Calu3 (cell line): ENCODE results near the gene DYNC1I1. TPM values are rescaled to one million over a fixed set of nuclear protein-coding genes. Genes with fewer than 3 reads are reported as not detected.

Source experiments
- BruUV-seq: library from RNA; stranded (reverse); fragments of 400-500 nt; replicated peaks from 2 replicates; lab custom pipeline; 2021; lab: Mats Ljungman, UMichigan
- CTCF ChIA-PET: fragments of 300-600 bp; sonication (Branson Sonifier 250); formaldehyde crosslinking; loops from one replicate; lab custom pipeline; 2022; ENCODE audit warnings: antibody characterized with exemption; lab: Charles Lee
- DNase-seq: peaks from one replicate; pipeline ENCODE4 v3.0.0; 2022
- H3K27ac Mint-ChIP-seq: one replicate; pipeline ENCODE4 v1.8.0; 2022; ENCODE audit warnings: mixed read lengths; ENCODE audit not compliant: unreplicated experiment
- H3K27me3 Mint-ChIP-seq: one replicate; pipeline ENCODE4 v1.8.0; 2022; ENCODE audit warnings: mixed read lengths; ENCODE audit not compliant: unreplicated experiment
- H3K36me3 Mint-ChIP-seq: one replicate; pipeline ENCODE4 v1.8.0; 2022; ENCODE audit warnings: mild to moderate bottlenecking, moderate library complexity, mixed read lengths; ENCODE audit not compliant: insufficient read depth, unreplicated experiment
- H3K4me1 Mint-ChIP-seq: one replicate; pipeline ENCODE4 v1.8.0; 2022; ENCODE audit warnings: mild to moderate bottlenecking, low read depth, mixed read lengths; ENCODE audit not compliant: unreplicated experiment
- H3K4me3 Mint-ChIP-seq: one replicate; pipeline ENCODE4 v1.8.0; 2022; ENCODE audit warnings: mild to moderate bottlenecking, low read depth, moderate library complexity, mixed read lengths; ENCODE audit not compliant: unreplicated experiment
- H3K9me3 Mint-ChIP-seq: one replicate; pipeline ENCODE4 v1.8.0; 2022; ENCODE audit warnings: low read depth, mixed read lengths; ENCODE audit not compliant: unreplicated experiment
- intact Hi-C: fragments of 100-400 bp; cut with micrococcal nuclease; formaldehyde crosslinking; loops from one replicate; pipeline ENCODE4 v1.10.0; 2022; ENCODE audit not compliant: unreplicated experiment
- total RNA-seq: library from RNA; stranded (reverse); gene quantifications from 2 replicates; pipeline ENCODE4 v1.2.3, GENCODE V29; 2022
- TF ChIP-seq, protein P1 (sequence below): fragments of 200-600 bp; IDR thresholded peaks from one replicate; pipeline ENCODE4 v1.8.0; 2022; ENCODE audit warnings: antibody characterized with exemption; ENCODE audit not compliant: unreplicated experiment

DYNC1I1 gene
- total RNA-seq, 1 experiment from 2014 or later = 0.73 TPM

DNA sequence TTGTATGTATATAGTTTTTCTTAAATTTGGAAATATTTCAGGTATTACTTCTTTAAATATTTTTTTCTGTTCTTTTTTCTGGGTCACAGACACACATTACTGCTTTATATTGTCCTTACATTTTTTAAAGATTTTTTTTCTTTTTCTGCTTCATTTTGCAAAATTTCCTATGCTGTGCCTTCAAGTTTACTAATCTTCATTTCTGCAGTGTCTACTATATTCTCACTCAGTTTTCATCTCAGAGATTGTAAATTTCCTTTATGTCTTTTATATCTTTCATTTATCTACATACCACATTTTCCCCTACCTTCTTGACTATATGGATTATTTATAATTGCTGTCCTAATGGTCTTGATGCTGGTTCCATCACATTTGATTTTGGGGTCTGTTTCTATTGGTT, 339.1 kb downstream of the DYNC1I1 start:
- Mint-ChIP-seq H3K9me3 (no peaks in the 10 kb centered on the region), H3K36me3 (no peaks in the 10 kb centered on the region), H3K4me1 (no peaks in the 10 kb centered on the region), H3K27ac (no peak overlapping the region), H3K27me3 (no peaks in the 10 kb centered on the region), H3K4me3 (no peak overlapping the region)
- no TSS peak for BruUV-seq
- no peak for DNase-seq
- CTCF ChIA-PET = no interaction called here
- intact Hi-C loops = no loop called here
- TF ChIP-seq, protein P1, sequence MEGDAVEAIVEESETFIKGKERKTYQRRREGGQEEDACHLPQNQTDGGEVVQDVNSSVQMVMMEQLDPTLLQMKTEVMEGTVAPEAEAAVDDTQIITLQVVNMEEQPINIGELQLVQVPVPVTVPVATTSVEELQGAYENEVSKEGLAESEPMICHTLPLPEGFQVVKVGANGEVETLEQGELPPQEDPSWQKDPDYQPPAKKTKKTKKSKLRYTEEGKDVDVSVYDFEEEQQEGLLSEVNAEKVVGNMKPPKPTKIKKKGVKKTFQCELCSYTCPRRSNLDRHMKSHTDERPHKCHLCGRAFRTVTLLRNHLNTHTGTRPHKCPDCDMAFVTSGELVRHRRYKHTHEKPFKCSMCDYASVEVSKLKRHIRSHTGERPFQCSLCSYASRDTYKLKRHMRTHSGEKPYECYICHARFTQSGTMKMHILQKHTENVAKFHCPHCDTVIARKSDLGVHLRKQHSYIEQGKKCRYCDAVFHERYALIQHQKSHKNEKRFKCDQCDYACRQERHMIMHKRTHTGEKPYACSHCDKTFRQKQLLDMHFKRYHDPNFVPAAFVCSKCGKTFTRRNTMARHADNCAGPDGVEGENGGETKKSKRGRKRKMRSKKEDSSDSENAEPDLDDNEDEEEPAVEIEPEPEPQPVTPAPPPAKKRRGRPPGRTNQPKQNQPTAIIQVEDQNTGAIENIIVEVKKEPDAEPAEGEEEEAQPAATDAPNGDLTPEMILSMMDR = no peak

DNA sequence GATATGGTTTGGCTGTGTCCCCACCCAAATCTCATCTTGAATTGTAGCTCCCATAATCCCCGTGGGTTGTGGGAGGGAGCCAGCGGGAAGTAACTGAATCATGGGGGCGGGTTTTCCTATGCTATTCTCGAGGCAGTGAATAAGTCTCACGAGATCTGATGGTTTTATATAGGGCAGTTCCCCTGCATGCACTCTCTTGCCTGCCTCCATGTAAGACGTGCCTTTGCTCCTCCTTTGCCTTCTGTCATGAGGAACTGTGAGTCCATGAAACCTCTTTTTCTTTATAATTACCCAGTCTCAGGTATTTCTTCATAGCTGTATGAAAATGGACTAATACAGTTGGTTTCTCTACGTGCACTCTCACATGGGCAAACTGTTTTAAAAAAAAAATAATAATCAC, 341.8 kb downstream of the DYNC1I1 start:
- TF ChIP-seq, protein P1 = no peak
- intact Hi-C loops = no loop called here

DNA sequence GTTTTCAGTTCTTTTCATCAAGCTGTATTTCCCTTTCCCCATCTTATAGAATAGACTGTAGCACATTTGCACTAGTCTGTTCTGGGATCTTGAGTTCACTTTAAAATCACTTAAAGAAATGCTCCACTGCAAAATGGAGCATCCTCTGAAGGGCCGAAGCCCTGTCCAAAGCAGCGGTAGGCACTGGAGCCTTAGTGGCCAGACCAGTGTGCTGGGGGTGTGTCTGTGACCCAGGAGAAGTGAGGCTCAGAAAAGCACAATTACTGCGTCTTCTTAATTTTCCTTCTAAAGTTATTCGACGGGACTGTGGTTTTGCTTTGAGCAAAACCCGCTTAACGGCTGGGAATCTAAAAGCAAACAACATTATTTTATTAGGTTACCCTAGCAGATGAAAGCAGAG, 343.8 kb downstream of the DYNC1I1 start:
- intact Hi-C loops = no loop called here
- H3K9me3 Mint-ChIP-seq = no peaks in the 10 kb centered on the region
- TF ChIP-seq, protein P1 = no peak
- H3K27me3 Mint-ChIP-seq = no peaks in the 10 kb centered on the region
- DNase-seq = no peak
- H3K4me3 Mint-ChIP-seq = no peak overlapping the region
- BruUV-seq = no TSS peak
- no peak overlapping the region for H3K27ac Mint-ChIP-seq
- no peaks in the 10 kb centered on the region for H3K4me1 Mint-ChIP-seq
- H3K36me3 Mint-ChIP-seq = no peaks in the 10 kb centered on the region
- CTCF ChIA-PET = no interaction called here

More for the DNA sequence above, 341.8 kb downstream of the DYNC1I1 start:
- BruUV-seq = no TSS peak
- no peak overlapping the region for H3K27ac Mint-ChIP-seq
- no peaks in the 10 kb centered on the region for H3K27me3 Mint-ChIP-seq
- H3K4me3 Mint-ChIP-seq = no peak overlapping the region
- H3K36me3 Mint-ChIP-seq = no peaks in the 10 kb centered on the region
- no peaks in the 10 kb centered on the region for H3K4me1 Mint-ChIP-seq
- H3K9me3 Mint-ChIP-seq = no peaks in the 10 kb centered on the region
- no peak for DNase-seq
- CTCF ChIA-PET = no interaction called here

DNA sequence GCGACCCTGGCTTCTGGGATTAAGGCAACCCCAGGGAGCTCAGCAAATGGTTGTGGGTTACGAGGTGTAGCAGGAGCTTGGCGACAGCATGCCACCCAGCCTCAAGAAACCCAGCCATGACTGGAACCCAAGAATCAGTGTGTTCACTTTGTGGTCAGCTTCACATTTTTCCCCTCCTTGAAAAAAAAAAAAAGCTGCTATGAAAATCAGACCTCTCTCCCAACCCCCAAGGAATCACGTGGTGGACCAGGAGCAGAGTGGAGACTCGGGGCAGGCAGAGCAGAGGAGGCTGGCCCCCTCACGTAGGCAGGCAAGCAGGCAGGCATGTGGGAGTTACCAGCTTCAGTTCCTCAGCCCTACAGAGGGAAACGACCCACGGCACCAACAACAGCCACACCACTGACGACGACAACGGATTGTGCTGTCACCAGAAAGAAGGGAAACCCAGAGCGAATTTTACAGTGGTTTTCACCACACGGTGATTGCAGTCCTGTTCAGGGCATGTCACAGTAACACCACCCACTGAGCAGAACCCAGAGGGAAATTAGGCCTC, 346.2 kb downstream of the DYNC1I1 start:
- BruUV-seq = no TSS peak
- CTCF ChIA-PET = no interaction called here

More for the DNA sequence above, 346.2 kb downstream of the DYNC1I1 start:
- intact Hi-C loops = no loop called here
- H3K36me3 Mint-ChIP-seq = no peaks in the 10 kb centered on the region
- H3K27ac Mint-ChIP-seq = no peak overlapping the region
- DNase-seq = no peak
- TF ChIP-seq, protein P1 = no peak
- no peaks in the 10 kb centered on the region for H3K9me3 Mint-ChIP-seq
- H3K27me3 Mint-ChIP-seq = no peaks in the 10 kb centered on the region
- no peak overlapping the region for H3K4me3 Mint-ChIP-seq
- H3K4me1 Mint-ChIP-seq = no peaks in the 10 kb centered on the region
